ENCODE data around the gene SYTL2.

GRCh38 chr11:85798361-85798760 lies 12.6 kb downstream of the SYTL2 start:
- TF ChIP-seq CTCF (IDR thresholded peaks at IDR 0.05; ENCODE audit: low read depth, low read length) (no peak), EZH2phosphoT487 (IDR thresholded peaks at IDR 0.05; ENCODE audit: low read depth) (no peak)

All from OCI-LY3 (cell line).